Measurements from ENCODE around the gene PEX14. TPM values are rescaled to one million over a fixed set of nuclear protein-coding genes. Genes with fewer than 3 reads are reported as not detected.
A peak's percentile ranks its signal among the peaks of the same experiment; 100 is the strongest.

The PEX14 gene
- total RNA-seq, 1 donor from 2014 or later: 21.6 TPM

DNA sequence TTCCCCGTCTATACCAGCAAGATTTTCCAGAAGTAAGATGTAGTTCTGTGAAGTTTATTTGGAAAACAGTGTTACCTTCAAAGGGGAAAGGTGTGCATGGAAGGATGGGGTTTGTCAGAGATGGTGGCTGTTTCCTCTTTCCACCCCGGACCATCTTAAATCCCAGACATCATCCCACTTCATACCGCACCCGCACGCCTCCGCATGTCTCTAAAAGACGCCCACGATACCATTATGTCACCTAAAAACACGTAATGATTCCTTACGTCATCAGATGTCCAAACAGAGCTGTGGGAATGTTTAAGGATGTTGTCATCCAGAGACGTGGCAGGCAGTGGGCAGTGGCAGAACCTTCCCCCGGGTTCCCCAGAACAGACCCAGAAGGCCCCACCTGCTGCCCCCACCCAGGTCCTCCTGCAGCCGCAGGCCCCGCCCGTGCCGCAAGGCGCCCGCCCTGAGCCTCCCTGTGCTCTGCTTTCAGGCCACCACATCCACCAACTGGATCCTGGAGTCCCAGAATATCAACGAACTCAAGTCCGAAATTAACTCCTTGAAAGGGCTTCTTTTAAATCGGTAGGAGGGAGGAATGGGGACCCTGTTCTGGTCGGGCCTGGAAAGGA is 152.2 kb downstream of the PEX14 start:
- Histone ChIP-seq H3K36me3 (peaks cover 0 to 10% of the 10 kb centered on the region in 2 donors), H3K4me1 (no peaks in the 10 kb centered on the region), H3K27ac (no peak overlapping the region), H3K4me3 (no peak overlapping the region), H3K27me3 (no peaks in the 10 kb centered on the region), H3K9me3 (no peaks in the 10 kb centered on the region)
- DNase-seq (ENCODE audit: extremely low spot score in 2 of 2): no peak
- TF ChIP-seq POLR2AphosphoS5 (IDR thresholded peaks at IDR 0.05; ENCODE audit: insufficient read depth in 1 of 2, low read depth in 1 of 2) (no peak), POLR2A (IDR thresholded peaks at IDR 0.05) (no peak)
- TF ChIP-seq, protein P1, sequence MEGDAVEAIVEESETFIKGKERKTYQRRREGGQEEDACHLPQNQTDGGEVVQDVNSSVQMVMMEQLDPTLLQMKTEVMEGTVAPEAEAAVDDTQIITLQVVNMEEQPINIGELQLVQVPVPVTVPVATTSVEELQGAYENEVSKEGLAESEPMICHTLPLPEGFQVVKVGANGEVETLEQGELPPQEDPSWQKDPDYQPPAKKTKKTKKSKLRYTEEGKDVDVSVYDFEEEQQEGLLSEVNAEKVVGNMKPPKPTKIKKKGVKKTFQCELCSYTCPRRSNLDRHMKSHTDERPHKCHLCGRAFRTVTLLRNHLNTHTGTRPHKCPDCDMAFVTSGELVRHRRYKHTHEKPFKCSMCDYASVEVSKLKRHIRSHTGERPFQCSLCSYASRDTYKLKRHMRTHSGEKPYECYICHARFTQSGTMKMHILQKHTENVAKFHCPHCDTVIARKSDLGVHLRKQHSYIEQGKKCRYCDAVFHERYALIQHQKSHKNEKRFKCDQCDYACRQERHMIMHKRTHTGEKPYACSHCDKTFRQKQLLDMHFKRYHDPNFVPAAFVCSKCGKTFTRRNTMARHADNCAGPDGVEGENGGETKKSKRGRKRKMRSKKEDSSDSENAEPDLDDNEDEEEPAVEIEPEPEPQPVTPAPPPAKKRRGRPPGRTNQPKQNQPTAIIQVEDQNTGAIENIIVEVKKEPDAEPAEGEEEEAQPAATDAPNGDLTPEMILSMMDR (IDR thresholded peaks at IDR 0.05): no peak
- intact Hi-C loops (cut with DNase I): no loop called here

DNA sequence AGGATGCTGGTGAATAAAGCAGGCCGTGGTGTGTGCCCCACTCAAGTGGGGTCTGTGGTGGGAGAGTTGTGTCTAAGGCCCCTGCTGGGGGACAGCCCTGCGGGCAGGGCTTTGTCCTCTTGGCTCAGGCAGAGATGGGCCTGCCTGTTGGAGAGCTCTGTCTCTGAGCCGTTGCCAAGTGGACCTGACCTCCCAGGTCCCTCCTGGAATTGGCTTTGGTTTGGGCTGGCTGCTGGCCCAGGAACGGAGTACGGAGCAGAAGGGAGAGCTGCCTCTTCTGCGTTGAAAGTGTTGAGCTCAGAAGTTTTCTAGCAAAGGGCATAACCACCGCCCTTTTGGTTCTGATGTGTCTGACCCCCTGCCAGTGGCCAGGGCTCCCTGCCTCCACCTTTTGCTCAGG is 153.9 kb downstream of the PEX14 start:
- TF ChIP-seq, protein P1 (IDR thresholded peaks at IDR 0.05): no peak
- TF ChIP-seq POLR2A (IDR thresholded peaks at IDR 0.05) (no peak), POLR2AphosphoS5 (IDR thresholded peaks at IDR 0.05; ENCODE audit: insufficient read depth in 1 of 2, low read depth in 1 of 2) (no peak)
- Histone ChIP-seq H3K9me3 (no peaks in the 10 kb centered on the region), H3K4me1 (peaks cover 1% of the 10 kb centered on the region), H3K27me3 (no peaks in the 10 kb centered on the region), H3K27ac (peak overlapping the region; percentile 22), H3K4me3 (no peak overlapping the region), H3K36me3 (peaks cover 0 to 10% of the 10 kb centered on the region in 2 donors)
- intact Hi-C loops (cut with DNase I): no loop called here
- no peak for DNase-seq (ENCODE audit: extremely low spot score in 2 of 2)

DNA sequence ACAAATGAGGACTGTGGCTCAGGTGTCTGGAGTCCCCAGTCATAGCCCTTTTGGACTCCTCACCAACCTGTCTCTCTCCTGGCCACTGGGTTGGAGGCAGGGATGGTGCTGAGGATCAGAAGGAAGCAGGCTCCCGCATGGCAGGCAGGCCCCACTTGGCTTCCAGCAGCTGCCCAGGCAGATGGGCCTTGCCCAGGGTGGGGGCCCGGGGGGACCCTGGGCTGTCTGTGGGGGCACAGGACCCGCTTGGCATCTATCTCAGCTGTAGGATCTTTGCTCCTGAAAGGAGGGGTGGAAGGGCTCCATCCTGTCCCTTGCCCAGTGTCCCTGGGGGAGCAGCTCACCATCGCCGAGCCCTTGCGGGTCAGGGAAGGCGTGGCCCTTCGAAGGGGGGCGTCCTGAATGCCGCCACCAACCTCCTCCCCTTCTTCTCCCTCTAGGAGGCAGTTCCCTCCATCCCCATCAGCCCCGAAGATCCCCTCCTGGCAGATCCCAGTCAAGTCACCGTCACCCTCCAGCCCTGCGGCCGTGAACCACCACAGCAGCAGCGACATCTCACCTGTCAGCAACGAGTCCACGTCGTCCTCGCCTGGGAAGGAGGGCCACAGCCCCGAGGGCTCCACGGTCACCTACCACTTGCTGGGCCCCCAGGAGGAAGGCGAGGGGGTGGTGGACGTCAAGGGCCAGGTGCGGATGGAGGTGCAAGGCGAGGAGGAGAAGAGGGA is 154.5 kb downstream of the PEX14 start:
- H3K4me3 ChIP-seq: no peak overlapping the region
- DNase-seq (ENCODE audit: extremely low spot score in 2 of 2): no peak
- H3K4me1 ChIP-seq: peaks cover 7% of the 10 kb centered on the region
- H3K27me3 ChIP-seq: no peaks in the 10 kb centered on the region
- H3K27ac ChIP-seq: peak overlapping the region; percentile 22
- no peaks in the 10 kb centered on the region for H3K9me3 ChIP-seq
- peaks cover 0 to 5% of the 10 kb centered on the region in 2 donors for H3K36me3 ChIP-seq
- intact Hi-C loops (cut with DNase I): no loop called here
- TF ChIP-seq POLR2AphosphoS5 (IDR thresholded peaks at IDR 0.05; ENCODE audit: insufficient read depth in 1 of 2, low read depth in 1 of 2): no peak
- TF ChIP-seq, protein P1 (IDR thresholded peaks at IDR 0.05): no peak
- no peak for TF ChIP-seq POLR2A (IDR thresholded peaks at IDR 0.05)

DNA sequence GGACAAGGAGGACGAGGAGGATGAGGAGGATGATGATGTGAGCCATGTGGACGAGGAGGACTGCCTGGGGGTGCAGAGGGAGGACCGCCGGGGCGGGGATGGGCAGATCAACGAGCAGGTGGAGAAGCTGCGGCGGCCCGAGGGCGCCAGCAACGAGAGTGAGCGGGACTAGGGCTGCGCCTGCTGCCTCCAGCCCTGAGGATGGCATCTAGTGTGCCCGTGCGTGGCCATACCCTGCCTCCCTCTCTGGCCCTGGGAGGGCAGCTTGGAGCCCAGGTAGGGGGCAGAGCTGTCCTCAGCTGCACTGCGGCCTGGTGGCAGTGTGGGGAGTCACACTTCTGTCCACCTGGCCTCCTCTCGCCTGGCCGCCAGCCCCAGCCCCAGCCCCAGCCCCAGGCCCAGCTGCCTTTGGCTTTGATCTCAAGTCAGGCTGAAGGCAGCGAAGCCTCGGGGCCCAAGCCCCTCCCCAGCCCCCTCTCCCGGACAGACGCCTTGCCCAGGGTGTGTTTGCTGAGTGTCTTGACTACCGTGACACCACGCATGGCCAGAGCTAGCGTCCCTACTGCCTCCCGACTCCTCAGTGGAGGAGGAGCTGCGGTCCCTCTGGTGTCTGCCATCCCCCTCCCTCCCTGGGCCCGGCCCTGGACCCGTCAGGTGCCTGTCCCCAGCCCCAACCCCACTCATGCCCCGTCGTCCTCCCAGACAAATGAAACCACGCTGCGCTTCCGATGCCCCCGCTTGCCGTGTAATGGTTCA is 155.2 kb downstream of the PEX14 start:
- no peak for DNase-seq (ENCODE audit: extremely low spot score in 2 of 2)
- H3K9me3 ChIP-seq: no peaks in the 10 kb centered on the region
- no peak overlapping the region for H3K27ac ChIP-seq
- no peaks in the 10 kb centered on the region for H3K36me3 ChIP-seq
- H3K4me1 ChIP-seq: peaks cover 14% of the 10 kb centered on the region
- TF ChIP-seq POLR2AphosphoS5 (IDR thresholded peaks at IDR 0.05; ENCODE audit: insufficient read depth in 1 of 2, low read depth in 1 of 2): no peak
- TF ChIP-seq, protein P1 (IDR thresholded peaks at IDR 0.05): no peak
- TF ChIP-seq POLR2A (IDR thresholded peaks at IDR 0.05): no peak
- H3K27me3 ChIP-seq: no peaks in the 10 kb centered on the region
- intact Hi-C loops (cut with DNase I): no loop called here
- no peak overlapping the region for H3K4me3 ChIP-seq
